OCI-LY3 (cell line): Measurements from ENCODE around the gene BTD.

Experiments used
- H2AFZ ChIP-seq: fragments of 200-600, 300-600 bp; shearing (Covaris generic); 2 replicates; pipeline ENCODE4 v1.6.0; 2014; ENCODE audit warnings: antibody characterized with exemption, low read depth, low read length
- H3K27ac ChIP-seq: fragments of 200-600, 300-600 bp; sonication (generic); 2 replicates; pipeline ENCODE4 v1.5.1; 2014; ENCODE audit warnings: mild to moderate bottlenecking, low read length, moderate library complexity, mixed read lengths
- H3K27me3 ChIP-seq: fragments of 200-600, 300-600 bp; sonication (generic); 2 replicates; pipeline ENCODE4 v1.6.1; 2014; ENCODE audit warnings: low read depth, low read length, mixed read lengths
- H3K36me3 ChIP-seq: fragments of 200-600, 300-600 bp; sonication (generic); replicated peaks from 2 replicates; pipeline ENCODE3; 2014; ENCODE audit warnings: low read depth, low read length, mixed read lengths
- H3K4me1 ChIP-seq: fragments of 300-600, 200-600 bp; sonication (generic); 2 replicates; pipeline ENCODE4 v1.6.1; 2014; ENCODE audit warnings: low read length, mixed read lengths
- H3K4me2 ChIP-seq: fragments of 200-600, 300-600 bp; sonication (generic); 2 replicates; pipeline ENCODE4 v1.6.1; 2014; ENCODE audit warnings: low read length, mixed read lengths
- H3K4me3 ChIP-seq: fragments of 300-600, 200-600 bp; sonication (generic); 2 replicates; pipeline ENCODE4 v1.5.1; 2014; ENCODE audit warnings: antibody characterized with exemption, mild to moderate bottlenecking, low read length, moderate library complexity
- H3K79me2 ChIP-seq: fragments of 300-600, 200-600 bp; shearing (Covaris generic); 2 replicates; pipeline ENCODE4 v1.6.1; 2014; ENCODE audit warnings: mild to moderate bottlenecking, low read length, mixed read lengths
- H3K9ac ChIP-seq: fragments of 300-600, 200-600 bp; shearing (Covaris generic); 2 replicates; pipeline ENCODE4 v1.6.0; 2014; ENCODE audit warnings: mild to moderate bottlenecking, low read length, moderate library complexity
- H3K9me3 ChIP-seq: fragments of 200-600, 300-600 bp; shearing (Covaris generic); 2 replicates; pipeline ENCODE4 v1.6.1; 2014; ENCODE audit warnings: low read length, mixed read lengths; ENCODE audit not compliant: insufficient read depth
- H4K20me1 ChIP-seq: fragments of 200-600, 300-600 bp; sonication (generic); 2 replicates; pipeline ENCODE4 v1.6.1; 2016; ENCODE audit warnings: low read length, mixed read lengths; ENCODE audit not compliant: insufficient read depth
- EZH2phosphoT487 ChIP-seq: fragments of 200-600 bp; shearing (Covaris generic); IDR thresholded peaks from 2 replicates; pipeline ENCODE4 v1.6.1; 2018; ENCODE audit warnings: antibody characterized with exemption, mixed run types, low read depth
- TF ChIP-seq, protein P1 (sequence below): fragments of 200-600, 300-600 bp; sonication (generic); IDR thresholded peaks from 2 replicates; pipeline ENCODE4 v1.5.1; 2014; ENCODE audit warnings: antibody characterized with exemption, low read length, low read depth

The BTD gene

DNA sequence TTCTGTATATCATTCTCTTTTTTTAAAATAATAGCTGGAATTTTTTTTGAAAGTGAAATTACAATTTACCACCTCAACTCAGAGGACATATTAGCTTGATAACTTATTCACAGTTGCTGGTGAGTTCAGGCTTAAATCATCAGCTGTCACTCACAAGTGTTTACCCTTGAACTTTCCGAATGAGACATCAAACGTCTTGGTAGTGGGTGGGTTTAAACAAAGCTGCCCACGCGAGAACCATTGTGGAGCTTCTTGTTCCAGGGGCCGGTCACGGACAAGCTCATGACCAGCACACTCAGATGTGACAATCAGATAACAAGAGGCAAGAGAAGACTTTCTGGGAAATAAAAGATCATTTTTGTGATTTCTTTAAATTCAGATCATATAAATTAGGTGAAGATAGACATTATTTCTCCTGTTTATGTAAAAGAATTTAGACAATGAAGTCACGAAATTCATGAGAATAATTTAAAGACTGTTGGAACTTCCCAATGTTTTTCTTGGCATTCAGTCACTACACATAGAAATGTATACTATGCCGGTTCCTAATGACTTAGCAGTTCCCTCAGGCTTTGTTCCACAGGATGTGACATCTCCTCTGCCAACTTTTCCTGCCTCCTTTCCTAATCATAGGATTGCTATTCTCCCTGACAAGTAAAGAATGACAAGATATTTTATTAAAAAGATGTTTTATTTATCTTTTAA, 29.3 kb downstream of the BTD start:
- Histone ChIP-seq H3K4me1 (peaks cover 21% of the 10 kb centered on the region), H3K4me2 (peak overlapping the region; percentile 73), H3K9me3 (no peaks in the 10 kb centered on the region), H3K27ac (no peak overlapping the region), H3K9ac (peak overlapping the region; percentile 4; the same call in 1 of the 2 replicates), H3K27me3 (peaks cover 5% of the 10 kb centered on the region; the same call in 1 of the 2 replicates), H3K79me2 (no peaks in the 10 kb centered on the region), H3K4me3 (peak overlapping the region; percentile 63), H4K20me1 (no peaks in the 10 kb centered on the region), H2AFZ (peak overlapping the region; percentile 20; the same call in 1 of the 2 replicates), H3K36me3 (no peaks in the 10 kb centered on the region)
- TF ChIP-seq EZH2phosphoT487, result no peak
- TF ChIP-seq, protein P1, sequence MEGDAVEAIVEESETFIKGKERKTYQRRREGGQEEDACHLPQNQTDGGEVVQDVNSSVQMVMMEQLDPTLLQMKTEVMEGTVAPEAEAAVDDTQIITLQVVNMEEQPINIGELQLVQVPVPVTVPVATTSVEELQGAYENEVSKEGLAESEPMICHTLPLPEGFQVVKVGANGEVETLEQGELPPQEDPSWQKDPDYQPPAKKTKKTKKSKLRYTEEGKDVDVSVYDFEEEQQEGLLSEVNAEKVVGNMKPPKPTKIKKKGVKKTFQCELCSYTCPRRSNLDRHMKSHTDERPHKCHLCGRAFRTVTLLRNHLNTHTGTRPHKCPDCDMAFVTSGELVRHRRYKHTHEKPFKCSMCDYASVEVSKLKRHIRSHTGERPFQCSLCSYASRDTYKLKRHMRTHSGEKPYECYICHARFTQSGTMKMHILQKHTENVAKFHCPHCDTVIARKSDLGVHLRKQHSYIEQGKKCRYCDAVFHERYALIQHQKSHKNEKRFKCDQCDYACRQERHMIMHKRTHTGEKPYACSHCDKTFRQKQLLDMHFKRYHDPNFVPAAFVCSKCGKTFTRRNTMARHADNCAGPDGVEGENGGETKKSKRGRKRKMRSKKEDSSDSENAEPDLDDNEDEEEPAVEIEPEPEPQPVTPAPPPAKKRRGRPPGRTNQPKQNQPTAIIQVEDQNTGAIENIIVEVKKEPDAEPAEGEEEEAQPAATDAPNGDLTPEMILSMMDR, result no peak

DNA sequence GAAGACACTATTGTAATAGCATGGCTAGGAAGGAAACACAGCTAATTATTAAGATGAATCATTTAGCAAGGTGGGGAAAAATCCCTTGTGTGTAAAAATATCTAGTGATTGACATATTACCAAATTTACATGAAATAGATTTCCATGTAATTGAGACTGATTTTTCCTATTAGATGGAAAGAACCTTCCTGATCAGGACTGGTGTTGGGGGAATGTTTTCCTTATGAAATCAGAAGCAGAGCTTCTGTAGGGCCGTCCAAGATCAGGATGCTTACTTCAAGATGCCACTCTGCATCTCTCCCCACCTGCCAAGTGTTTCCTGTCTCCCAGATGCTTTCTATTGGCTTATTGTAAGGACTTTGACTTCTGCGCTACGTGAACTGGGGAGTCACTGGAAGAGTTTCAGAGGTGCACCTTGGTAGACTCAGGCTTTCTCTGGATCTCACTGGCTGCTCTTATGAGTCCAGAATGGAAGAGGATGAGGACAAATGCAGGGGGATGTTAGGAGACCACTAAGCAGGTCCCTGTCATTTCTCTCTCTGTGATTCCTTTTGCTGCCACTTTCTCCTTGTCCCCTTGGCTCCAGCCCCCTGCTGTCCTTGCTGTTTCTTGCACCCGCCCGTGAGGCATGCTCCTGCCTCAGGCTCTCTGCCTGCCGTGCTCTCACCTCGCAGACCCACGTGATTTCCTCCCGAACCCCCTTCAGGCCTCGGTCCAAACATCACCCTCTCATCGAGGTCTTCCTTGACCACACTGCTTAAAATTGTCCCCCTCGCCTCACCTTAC, 30.1 kb downstream of the BTD start:
- Histone ChIP-seq H3K27me3 (peaks cover 9% of the 10 kb centered on the region; the same call in 1 of the 2 replicates), H3K27ac (no peak overlapping the region), H3K4me3 (no peak overlapping the region), H3K4me1 (peaks cover 29% of the 10 kb centered on the region), H3K79me2 (no peaks in the 10 kb centered on the region), H3K36me3 (no peaks in the 10 kb centered on the region), H3K4me2 (no peak overlapping the region), H2AFZ (no peak overlapping the region), H4K20me1 (no peaks in the 10 kb centered on the region), H3K9me3 (no peaks in the 10 kb centered on the region), H3K9ac (no peak overlapping the region)
- TF ChIP-seq EZH2phosphoT487, result no peak
- TF ChIP-seq, protein P1, result no peak

DNA sequence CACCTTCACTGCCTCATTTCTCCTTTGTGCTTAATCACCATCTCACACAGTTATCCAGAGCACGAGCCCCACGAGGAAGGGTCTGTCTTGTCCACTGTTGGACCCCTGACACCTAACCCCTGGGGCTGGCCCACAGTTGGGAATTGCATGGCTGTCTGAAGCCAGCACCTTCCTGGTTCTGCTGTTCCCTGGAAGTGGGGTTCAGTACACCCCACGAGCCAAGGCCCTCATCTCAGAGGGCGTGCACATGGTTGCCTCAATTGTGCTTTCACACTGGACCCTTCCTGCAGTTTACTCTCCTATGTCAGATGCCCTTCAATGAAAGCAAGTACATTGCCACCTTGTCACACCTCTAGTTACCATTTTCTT, 30.7 kb downstream of the BTD start:
- H3K27ac ChIP-seq, result no peak overlapping the region
- no peaks in the 10 kb centered on the region for H3K79me2 ChIP-seq
- no peak for TF ChIP-seq EZH2phosphoT487
- TF ChIP-seq, protein P1, result no peak
- H3K27me3 ChIP-seq, result peaks cover 9% of the 10 kb centered on the region; the same call in 1 of the 2 replicates
- H3K4me1 ChIP-seq, result peaks cover 35% of the 10 kb centered on the region
- no peak overlapping the region for H3K9ac ChIP-seq
- no peaks in the 10 kb centered on the region for H3K9me3 ChIP-seq
- H3K36me3 ChIP-seq, result no peaks in the 10 kb centered on the region
- H3K4me2 ChIP-seq, result no peak overlapping the region
- no peaks in the 10 kb centered on the region for H4K20me1 ChIP-seq
- H2AFZ ChIP-seq, result no peak overlapping the region
- no peak overlapping the region for H3K4me3 ChIP-seq

DNA sequence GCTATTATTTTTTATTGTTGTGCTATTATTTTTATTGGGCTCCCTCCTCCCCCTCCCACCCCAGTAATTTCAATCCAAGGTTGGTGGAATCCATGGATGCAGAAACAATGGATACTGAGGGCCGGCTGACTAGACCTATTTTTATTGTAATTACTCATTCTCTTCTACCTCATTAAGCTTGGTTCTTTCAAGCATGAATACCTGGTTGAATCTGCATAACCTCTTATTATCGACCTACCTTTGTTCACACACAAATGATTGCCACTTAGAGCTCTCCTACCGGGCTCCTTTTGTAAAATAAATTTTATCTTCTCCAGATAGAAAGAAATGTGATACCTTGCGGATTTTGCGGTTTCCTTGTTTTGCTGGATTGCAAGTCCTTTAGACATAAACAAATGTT, 31.6 kb downstream of the BTD start:
- Histone ChIP-seq H3K9me3 (no peaks in the 10 kb centered on the region), H3K79me2 (no peaks in the 10 kb centered on the region), H3K9ac (no peak overlapping the region), H4K20me1 (no peaks in the 10 kb centered on the region), H3K4me1 (peaks cover 45% of the 10 kb centered on the region), H3K4me3 (no peak overlapping the region), H3K27ac (no peak overlapping the region), H3K36me3 (no peaks in the 10 kb centered on the region), H3K27me3 (peaks cover 9% of the 10 kb centered on the region; the same call in 1 of the 2 replicates), H3K4me2 (no peak overlapping the region), H2AFZ (no peak overlapping the region)
- TF ChIP-seq, protein P1, result no peak
- TF ChIP-seq EZH2phosphoT487, result no peak
